ENCODE data around the gene JAK2. TPM values are rescaled to one million over a fixed set of nuclear protein-coding genes. Genes with fewer than 3 reads are reported as not detected.

Gene JAK2
- total and polyA plus RNA-seq, 2 donors (not counting 3 experiments of a cell fraction or from before 2014, with no cell fraction given), result 2.1 to 10.3 TPM

- intact Hi-C loops (cut with micrococcal nuclease) (no loop called here), dilution Hi-C loops (cut with MboI; ENCODE audit: extremely low pct_ligation_motif_present, low sequenced_read_pairs) (no loop called here)
- no peak overlapping the region for H2AFZ ChIP-seq (ENCODE audit: low read depth, low read length)
- CTCF ChIA-PET, result interaction anchor here (0.7 kb wide), 1 partner anchor 25 kb away, joined by 3 read pairs; no protein-coding TSS in a partner anchor
- no peak overlapping the region for H3K27ac ChIP-seq (ENCODE audit: insufficient read depth, low read depth, low read length)
- no peaks in the 10 kb centered on the region for H3K9me1 ChIP-seq (replicated peaks; ENCODE audit: control insufficient read depth, extremely low read depth, insufficient read depth, low read length)
- DNase-seq (ENCODE audit: low read depth, low spot score) (no peak), FAIRE-seq (no peak)
- no peaks in the 10 kb centered on the region for H3K4me1 ChIP-seq (ENCODE audit: control insufficient read depth, extremely low read depth, insufficient read depth, low read length)
- no peak overlapping the region for H3K9ac ChIP-seq (replicated peaks; ENCODE audit: extremely low read depth, insufficient read depth, low read length)
- no peak overlapping the region for H3K4me3 ChIP-seq (replicated peaks in 1 of 3; ENCODE audit: insufficient read depth in 1 of 3, low read depth in 1 of 3, low read length in 3 of 3)
- POLR2A ChIA-PET, result no interaction called here
- no peak for TF ChIP-seq POLR2A (IDR thresholded peaks at IDR 0.05; ENCODE audit: low read depth, low read length)
- TF ChIP-seq JUN (IDR thresholded peaks at IDR 0.05; ENCODE audit: borderline replicate concordance, insufficient read depth, insufficient read length, low read depth), result no peak
- H3K79me2 ChIP-seq (ENCODE audit: control insufficient read depth, insufficient read depth, low read length), result peaks cover 3% of the 10 kb centered on the region
- no peaks in the 10 kb centered on the region for H3K36me3 ChIP-seq (ENCODE audit: control insufficient read depth in 2 of 2, extremely low read depth in 1 of 2, insufficient read depth in 2 of 2, low read length in 2 of 2)
- BruUV-seq (replicated peaks), result no TSS peak
- H3K27me3 ChIP-seq (ENCODE audit: control insufficient read depth in 2 of 2, insufficient read depth in 2 of 2, low read length in 2 of 2), result no peaks in the 10 kb centered on the region
- no peaks in the 10 kb centered on the region for H4K20me1 ChIP-seq (replicated peaks; ENCODE audit: control insufficient read depth, extremely low read depth, insufficient read depth, low read length)
- H3K4me2 ChIP-seq (ENCODE audit: insufficient read depth, low read length), result no peak overlapping the region
- H3K9me3 ChIP-seq (replicated peaks; ENCODE audit: control insufficient read depth, insufficient read depth, low read length), result no peaks in the 10 kb centered on the region
Observed at GRCh38 chr9:5013374-5013773, 28.3 kb downstream of the JAK2 start.

DNA sequence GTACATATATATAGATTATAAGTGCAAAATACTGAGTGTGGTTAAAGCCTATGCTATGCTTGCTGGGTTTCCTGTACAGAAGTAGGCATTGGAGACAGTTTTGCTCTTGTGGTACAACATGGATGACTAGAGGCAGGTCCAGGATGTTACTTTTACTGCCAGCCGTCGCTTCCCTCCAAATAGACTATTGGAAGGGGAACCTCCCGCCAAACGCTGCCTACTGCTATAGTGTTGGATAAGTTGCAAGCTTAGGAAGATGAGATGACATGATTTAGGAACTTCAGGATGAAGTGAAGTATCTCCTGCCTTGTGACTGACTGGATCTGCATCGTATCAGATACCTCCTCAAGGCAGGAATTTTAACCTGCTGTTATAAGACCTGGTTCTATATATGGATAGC lies 30.9 kb downstream of the JAK2 start:
- CTCF ChIA-PET, result interaction anchor here (1.5 kb wide), 1 partner anchor 28 kb away, joined by 4 read pairs; no protein-coding TSS in a partner anchor
- intact Hi-C loops (cut with micrococcal nuclease), result no loop called here
- POLR2A ChIA-PET, result no interaction called here
- FAIRE-seq (no peak), DNase-seq (ENCODE audit: low read depth, low spot score) (no peak)
- no peak overlapping the region for H2AFZ ChIP-seq (ENCODE audit: low read depth, low read length)
- H3K27me3 ChIP-seq (ENCODE audit: control insufficient read depth in 2 of 2, insufficient read depth in 2 of 2, low read length in 2 of 2), result no peaks in the 10 kb centered on the region
- H3K27ac ChIP-seq (ENCODE audit: insufficient read depth, low read depth, low read length), result no peak overlapping the region
- H3K9me3 ChIP-seq (replicated peaks; ENCODE audit: control insufficient read depth, insufficient read depth, low read length), result no peaks in the 10 kb centered on the region
- H3K4me1 ChIP-seq (ENCODE audit: control insufficient read depth, extremely low read depth, insufficient read depth, low read length), result no peaks in the 10 kb centered on the region
- H3K9ac ChIP-seq (replicated peaks; ENCODE audit: extremely low read depth, insufficient read depth, low read length), result no peak overlapping the region
- no peak for TF ChIP-seq POLR2A (IDR thresholded peaks at IDR 0.05; ENCODE audit: low read depth, low read length)
- TF ChIP-seq, protein P1, sequence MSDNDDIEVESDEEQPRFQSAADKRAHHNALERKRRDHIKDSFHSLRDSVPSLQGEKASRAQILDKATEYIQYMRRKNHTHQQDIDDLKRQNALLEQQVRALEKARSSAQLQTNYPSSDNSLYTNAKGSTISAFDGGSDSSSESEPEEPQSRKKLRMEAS (IDR thresholded peaks at IDR 0.05; ENCODE audit: insufficient read depth, insufficient read length), result no peak
- no peak for TF ChIP-seq FOS (IDR thresholded peaks at IDR 0.05; ENCODE audit: borderline replicate concordance, insufficient read depth, low read length)
- TF ChIP-seq MYC (IDR thresholded peaks at IDR 0.05; ENCODE audit: low read depth, low read length), result no peak
- dilution Hi-C loops (cut with MboI; ENCODE audit: extremely low pct_ligation_motif_present, low sequenced_read_pairs), result no loop called here
- BruUV-seq (replicated peaks), result no TSS peak
- no peak overlapping the region for H3K4me2 ChIP-seq (ENCODE audit: insufficient read depth, low read length)
- no peaks in the 10 kb centered on the region for H3K9me1 ChIP-seq (replicated peaks; ENCODE audit: control insufficient read depth, extremely low read depth, insufficient read depth, low read length)
- no peaks in the 10 kb centered on the region for H3K36me3 ChIP-seq (ENCODE audit: control insufficient read depth in 2 of 2, extremely low read depth in 1 of 2, insufficient read depth in 2 of 2, low read length in 2 of 2)
- peaks cover 12% of the 10 kb centered on the region for H3K79me2 ChIP-seq (ENCODE audit: control insufficient read depth, insufficient read depth, low read length)
- no peaks in the 10 kb centered on the region for H4K20me1 ChIP-seq (replicated peaks; ENCODE audit: control insufficient read depth, extremely low read depth, insufficient read depth, low read length)
- H3K4me3 ChIP-seq (replicated peaks in 1 of 3; ENCODE audit: insufficient read depth in 1 of 3, low read depth in 1 of 3, low read length in 3 of 3), result no peak overlapping the region
